Measurements from ENCODE around the gene WNT7B. TPM values are rescaled to one million over a fixed set of nuclear protein-coding genes. Genes with fewer than 3 reads are reported as not detected.

WNT7B gene
- total and polyA plus RNA-seq, 2 of the 8 experiments (the other 6 are each of a cell fraction or from before 2014, with no cell fraction given) = 0.14 to 0.24 TPM

DNA sequence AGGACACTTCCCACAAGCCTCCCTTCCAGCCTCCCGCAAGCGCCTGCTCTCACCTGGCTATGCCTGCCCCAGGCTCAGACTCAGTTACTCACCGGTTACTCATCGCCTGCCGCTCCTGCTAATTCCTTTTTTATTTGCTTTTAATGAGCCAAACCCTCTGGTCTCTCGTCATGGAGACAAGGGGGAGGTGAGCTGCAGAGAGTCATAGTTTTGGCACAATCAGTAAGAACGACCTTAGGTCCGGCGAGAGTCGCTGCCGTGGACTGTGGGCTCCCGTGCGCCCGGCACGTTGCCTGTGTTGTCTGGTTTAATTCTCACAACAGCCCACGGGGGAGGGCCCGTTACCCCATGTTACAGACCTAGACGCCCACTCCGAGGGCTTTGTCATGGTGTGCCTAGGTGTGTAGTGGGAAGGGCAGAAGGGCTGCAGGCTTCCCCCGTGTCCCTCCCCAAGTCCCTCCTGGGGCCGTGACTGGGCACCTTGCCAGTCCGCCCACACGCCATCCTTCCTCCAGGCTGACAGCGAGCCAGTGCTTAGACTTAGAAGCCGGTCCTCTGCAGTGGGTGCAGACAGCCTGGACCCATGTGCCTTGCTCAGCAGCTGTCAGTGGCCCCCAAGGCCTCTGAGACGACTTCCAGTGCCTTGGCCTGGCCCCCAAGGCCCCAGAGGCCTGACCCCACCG, 42.2 kb downstream of the WNT7B start (continued):
- TF ChIP-seq POLR2AphosphoS5 (IDR thresholded peaks at IDR 0.05; ENCODE audit: low read depth, low read length) = no peak
- no peak for TF ChIP-seq EP300 (IDR thresholded peaks at IDR 0.05; ENCODE audit: borderline replicate concordance in 1 of 2, low read depth in 2 of 2, low read length in 2 of 2)
- no peak for TF ChIP-seq SIX5 (IDR thresholded peaks at IDR 0.05; ENCODE audit: low read depth, low read length)
- no peak for TF ChIP-seq KDM1A (IDR thresholded peaks at IDR 0.05; ENCODE audit: borderline replicate concordance, low read length)
- TF ChIP-seq TAF1 (IDR thresholded peaks at IDR 0.05; ENCODE audit: low read depth, low read length) = no peak
- no peak for TF ChIP-seq CHD2 (IDR thresholded peaks at IDR 0.05; ENCODE audit: low read length)
- TF ChIP-seq, protein P1, sequence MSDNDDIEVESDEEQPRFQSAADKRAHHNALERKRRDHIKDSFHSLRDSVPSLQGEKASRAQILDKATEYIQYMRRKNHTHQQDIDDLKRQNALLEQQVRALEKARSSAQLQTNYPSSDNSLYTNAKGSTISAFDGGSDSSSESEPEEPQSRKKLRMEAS (IDR thresholded peaks at IDR 0.05) = no peak
- TF ChIP-seq CEBPB (IDR thresholded peaks at IDR 0.05; ENCODE audit: low read depth, low read length) = no peak
